ENCODE data around the gene DDX43. TPM values are rescaled to one million over a fixed set of nuclear protein-coding genes. Genes with fewer than 3 reads are reported as not detected.

The DDX43 gene
- total RNA-seq (2021), result not detected in 2 replicates
- Bru-seq, nascent RNA, result not detected
- percentile 4 among the genes with signal in this experiment for BruChase-seq, experiment 1, labeled RNA remaining after a 2-hour chase
- not detected for BruChase-seq, experiment 2, labeled RNA remaining after a 6-hour chase
- long read RNA-seq, result 0 reads

DNA sequence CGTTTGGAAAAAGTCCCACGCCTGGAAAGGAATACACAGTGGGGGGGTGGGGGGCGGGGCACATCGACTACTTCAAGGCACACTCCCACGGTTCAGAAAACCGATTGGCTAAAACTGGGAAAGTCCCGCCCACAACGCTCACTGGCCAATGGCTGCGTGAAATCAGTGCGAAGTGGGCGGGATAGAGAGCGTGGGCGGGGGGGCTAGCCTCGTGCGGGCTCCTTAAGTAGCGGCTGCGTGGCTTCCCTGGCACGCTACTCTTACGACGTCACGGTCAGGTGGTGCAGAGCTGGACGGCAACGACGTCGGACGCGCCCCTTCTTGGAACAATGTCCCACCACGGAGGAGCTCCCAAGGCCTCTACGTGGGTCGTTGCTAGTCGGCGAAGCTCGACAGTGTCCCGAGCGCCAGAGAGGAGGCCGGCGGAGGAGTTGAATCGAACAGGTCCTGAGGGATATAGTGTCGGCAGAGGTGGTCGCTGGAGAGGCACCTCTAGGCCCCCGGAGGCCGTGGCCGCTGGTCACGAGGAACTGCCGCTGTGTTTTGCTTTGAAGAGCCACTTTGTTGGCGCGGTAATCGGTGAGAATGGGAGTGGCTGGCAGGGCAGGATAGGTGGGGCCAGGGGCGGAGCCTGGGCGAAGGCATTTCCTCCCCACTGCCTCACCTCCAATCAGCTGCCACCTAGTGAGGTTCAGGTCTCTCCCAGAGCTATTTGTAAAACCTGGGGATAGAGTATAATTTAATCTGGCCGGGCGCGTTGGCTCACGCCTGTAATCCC is at the start of gene DDX43:
DDX43 (plus strand) TSS at position 252 of the 778 bp plus-strand sequence; CDS start at position 330, 78 bp downstream.
- POLR2A ChIA-PET (ENCODE audit: low non-redundant PET), result interaction anchor here (0.6 to 0.7 kb wide), 2 partner anchors 68 to 1317 kb away, joined by 3 to 7 read pairs; no protein-coding TSS in a partner anchor
- no peak within 1 kb of the TSS for H3K4me3 ChIP-seq (ENCODE audit: low read depth, low read length, poor library complexity, severe bottlenecking)

DNA sequence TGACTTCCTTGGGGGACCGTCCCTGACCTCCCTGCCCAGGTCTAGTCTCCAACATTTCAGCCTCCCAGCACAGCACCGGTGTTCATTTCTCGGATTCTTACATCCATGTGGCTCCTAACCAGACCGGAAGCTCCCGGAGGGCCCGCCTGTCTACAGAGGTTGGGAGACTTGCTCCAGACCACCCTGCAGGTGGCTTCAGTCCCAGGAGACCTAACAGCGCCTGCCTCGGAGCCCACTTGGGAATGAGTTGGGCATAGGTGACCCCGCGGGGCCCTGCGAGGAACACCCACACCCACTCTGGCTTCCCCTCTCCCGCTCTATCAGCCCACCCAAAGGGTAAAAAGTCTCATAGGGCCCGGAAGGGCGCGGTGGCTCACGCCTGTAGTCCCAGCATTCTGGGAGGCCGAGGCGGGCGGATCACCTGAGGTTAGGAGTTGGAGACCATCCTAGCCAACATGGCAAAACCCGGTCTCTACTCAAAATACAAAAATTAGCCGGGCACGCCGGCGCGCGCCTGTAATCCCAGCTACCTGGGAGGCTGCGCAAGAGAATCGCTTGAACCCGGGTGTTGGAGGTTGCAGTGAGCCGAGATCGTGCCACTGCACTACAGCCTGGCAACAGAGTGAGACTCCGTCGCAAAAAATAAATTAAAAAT is 46.0 kb upstream of the DDX43 start:
- H3K27me3 ChIP-seq (replicated peaks; ENCODE audit: insufficient read depth, low read depth, low read length, poor library complexity), result no peaks in the 10 kb centered on the region
- no peak for DNase-seq (ENCODE audit: low spot score)
- TF ChIP-seq EZH2 (IDR thresholded peaks at IDR 0.05; ENCODE audit: borderline replicate concordance, low read depth, low read length, poor library complexity, severe bottlenecking), result no peak
- TF ChIP-seq, protein P1, sequence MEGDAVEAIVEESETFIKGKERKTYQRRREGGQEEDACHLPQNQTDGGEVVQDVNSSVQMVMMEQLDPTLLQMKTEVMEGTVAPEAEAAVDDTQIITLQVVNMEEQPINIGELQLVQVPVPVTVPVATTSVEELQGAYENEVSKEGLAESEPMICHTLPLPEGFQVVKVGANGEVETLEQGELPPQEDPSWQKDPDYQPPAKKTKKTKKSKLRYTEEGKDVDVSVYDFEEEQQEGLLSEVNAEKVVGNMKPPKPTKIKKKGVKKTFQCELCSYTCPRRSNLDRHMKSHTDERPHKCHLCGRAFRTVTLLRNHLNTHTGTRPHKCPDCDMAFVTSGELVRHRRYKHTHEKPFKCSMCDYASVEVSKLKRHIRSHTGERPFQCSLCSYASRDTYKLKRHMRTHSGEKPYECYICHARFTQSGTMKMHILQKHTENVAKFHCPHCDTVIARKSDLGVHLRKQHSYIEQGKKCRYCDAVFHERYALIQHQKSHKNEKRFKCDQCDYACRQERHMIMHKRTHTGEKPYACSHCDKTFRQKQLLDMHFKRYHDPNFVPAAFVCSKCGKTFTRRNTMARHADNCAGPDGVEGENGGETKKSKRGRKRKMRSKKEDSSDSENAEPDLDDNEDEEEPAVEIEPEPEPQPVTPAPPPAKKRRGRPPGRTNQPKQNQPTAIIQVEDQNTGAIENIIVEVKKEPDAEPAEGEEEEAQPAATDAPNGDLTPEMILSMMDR (conservative IDR thresholded peaks at IDR 0.05; ENCODE audit: low read depth, low read length), result no peak

More for the DNA sequence above, at the start of gene DDX43:
- Histone ChIP-seq H3K27me3 (replicated peaks; ENCODE audit: insufficient read depth, low read depth, low read length, poor library complexity) (no peaks in the 10 kb centered on the region), H3K36me3 (ENCODE audit: insufficient read depth, low read length, poor library complexity, severe bottlenecking) (no peaks in the 10 kb centered on the region), H3K4me1 (ENCODE audit: insufficient read depth, low read length, poor library complexity, severe bottlenecking) (no peaks in the 10 kb centered on the region), H3K9me3 (ENCODE audit: low read depth, low read length, poor library complexity, severe bottlenecking) (no peaks in the 10 kb centered on the region), H3K27ac (ENCODE audit: low read depth, low read length, poor library complexity, severe bottlenecking) (no peak within 1 kb of the TSS)
- TF ChIP-seq, protein P1 (conservative IDR thresholded peaks at IDR 0.05; ENCODE audit: low read depth, low read length), result no peak
- TF ChIP-seq EZH2 (IDR thresholded peaks at IDR 0.05; ENCODE audit: borderline replicate concordance, low read depth, low read length, poor library complexity, severe bottlenecking), result no peak
- no TSS peak for BruUV-seq (replicated peaks)
- CTCF ChIA-PET, result no interaction called here
- intact Hi-C loops (cut with micrococcal nuclease; ENCODE audit: unreplicated experiment), result no loop called here
- DNase-seq (ENCODE audit: low spot score), result no peak

DNA sequence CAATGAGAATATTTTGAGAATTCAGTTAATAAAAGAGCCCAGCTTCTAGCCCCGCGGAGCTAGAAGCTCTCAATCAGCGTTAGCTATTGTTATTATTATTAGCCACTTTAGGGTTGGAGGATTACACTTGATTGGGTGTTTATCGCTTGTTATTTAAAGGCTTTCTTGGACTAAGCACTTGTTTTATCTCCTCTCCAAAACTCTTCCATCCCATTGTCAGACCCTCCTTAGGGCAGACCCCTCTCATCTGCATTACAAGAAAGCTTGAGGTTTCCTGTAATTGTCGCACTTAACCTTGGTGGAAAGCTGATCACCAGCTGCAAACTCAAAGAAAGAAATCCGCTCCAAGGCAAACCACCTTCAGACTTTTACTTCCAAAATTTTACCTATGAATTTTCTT is 45.3 kb upstream of the DDX43 start:
- H3K27me3 ChIP-seq (replicated peaks; ENCODE audit: insufficient read depth, low read depth, low read length, poor library complexity), result no peaks in the 10 kb centered on the region

More for the DNA sequence above, 46.0 kb upstream of the DDX43 start:
- ChIA-PET POLR2A (ENCODE audit: low non-redundant PET) (no interaction called here), CTCF (no interaction called here)
- no TSS peak for BruUV-seq (replicated peaks)
- Histone ChIP-seq H3K4me1 (ENCODE audit: insufficient read depth, low read length, poor library complexity, severe bottlenecking) (no peaks in the 10 kb centered on the region), H3K27ac (ENCODE audit: low read depth, low read length, poor library complexity, severe bottlenecking) (no peak overlapping the region), H3K4me3 (ENCODE audit: low read depth, low read length, poor library complexity, severe bottlenecking) (no peak overlapping the region), H3K9me3 (ENCODE audit: low read depth, low read length, poor library complexity, severe bottlenecking) (no peaks in the 10 kb centered on the region), H3K36me3 (ENCODE audit: insufficient read depth, low read length, poor library complexity, severe bottlenecking) (no peaks in the 10 kb centered on the region)
- intact Hi-C loops (cut with micrococcal nuclease; ENCODE audit: unreplicated experiment), result no loop called here

More for the DNA sequence above, 45.3 kb upstream of the DDX43 start:
- DNase-seq (ENCODE audit: low spot score), result no peak
- intact Hi-C loops (cut with micrococcal nuclease; ENCODE audit: unreplicated experiment), result no loop called here
- no TSS peak for BruUV-seq (replicated peaks)
- Histone ChIP-seq H3K4me3 (ENCODE audit: low read depth, low read length, poor library complexity, severe bottlenecking) (no peak overlapping the region), H3K4me1 (ENCODE audit: insufficient read depth, low read length, poor library complexity, severe bottlenecking) (no peaks in the 10 kb centered on the region), H3K27ac (ENCODE audit: low read depth, low read length, poor library complexity, severe bottlenecking) (no peak overlapping the region), H3K9me3 (ENCODE audit: low read depth, low read length, poor library complexity, severe bottlenecking) (no peaks in the 10 kb centered on the region), H3K36me3 (ENCODE audit: insufficient read depth, low read length, poor library complexity, severe bottlenecking) (no peaks in the 10 kb centered on the region)
- ChIA-PET CTCF (no interaction called here), POLR2A (ENCODE audit: low non-redundant PET) (no interaction called here)
- TF ChIP-seq, protein P1 (conservative IDR thresholded peaks at IDR 0.05; ENCODE audit: low read depth, low read length), result no peak
- no peak for TF ChIP-seq EZH2 (IDR thresholded peaks at IDR 0.05; ENCODE audit: borderline replicate concordance, low read depth, low read length, poor library complexity, severe bottlenecking)
